ENCODE results near the gene MRAS.

DNA sequence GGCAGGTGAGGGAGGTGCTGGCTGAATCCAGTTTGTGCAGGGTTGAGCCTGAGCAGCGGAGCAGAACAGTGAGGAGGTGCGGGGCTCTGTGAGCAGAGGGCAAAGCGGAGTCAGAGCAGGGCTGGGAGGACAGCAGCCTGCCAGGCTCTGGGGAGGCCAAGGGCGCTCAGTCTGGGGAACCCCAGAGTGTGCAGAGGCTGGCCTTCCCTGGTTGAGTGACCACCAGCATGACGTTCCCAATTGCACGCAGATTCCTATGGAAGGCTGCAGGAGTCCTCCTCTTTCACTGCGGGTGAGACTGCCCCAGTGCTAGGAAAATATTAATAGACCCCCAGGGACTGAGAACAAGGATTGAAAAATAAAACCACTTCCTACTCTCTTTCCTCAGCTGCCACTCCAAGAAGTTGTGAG is 13.2 kb downstream of the MRAS start:
- TF ChIP-seq CTCF (IDR thresholded peaks at IDR 0.05) (no peak), POLR2A (IDR thresholded peaks at IDR 0.05) (no peak), EP300 (IDR thresholded peaks at IDR 0.05) (no peak)
